ENCODE results near the gene GALNT2.

Gene GALNT2

DNA sequence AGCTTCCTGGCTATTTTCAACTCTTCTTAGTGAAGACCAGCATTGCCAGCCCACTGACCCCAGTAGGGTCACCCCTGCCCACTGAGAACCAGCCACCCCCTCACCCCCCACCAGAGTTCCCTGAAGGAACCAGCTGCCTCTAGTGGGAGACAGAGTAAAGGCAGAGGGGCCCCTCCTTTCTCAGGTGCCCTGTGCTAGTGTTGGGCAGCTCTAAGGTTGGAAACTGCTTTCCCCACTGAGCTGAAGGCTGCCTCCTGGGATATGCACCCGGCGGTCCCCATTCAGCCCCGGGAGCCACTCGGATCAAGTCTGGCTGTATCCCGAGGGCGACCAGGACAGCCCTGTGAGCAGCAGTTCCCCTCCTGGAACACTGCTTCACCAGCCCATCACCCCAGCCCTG lies 248.1 kb downstream of the GALNT2 start:
- no peak for TF ChIP-seq CTCF (IDR thresholded peaks at IDR 0.05)
- TF ChIP-seq ZFX (IDR thresholded peaks at IDR 0.05; ENCODE audit: borderline replicate concordance) = no peak
- no peak overlapping the region for H3K27ac ChIP-seq

DNA sequence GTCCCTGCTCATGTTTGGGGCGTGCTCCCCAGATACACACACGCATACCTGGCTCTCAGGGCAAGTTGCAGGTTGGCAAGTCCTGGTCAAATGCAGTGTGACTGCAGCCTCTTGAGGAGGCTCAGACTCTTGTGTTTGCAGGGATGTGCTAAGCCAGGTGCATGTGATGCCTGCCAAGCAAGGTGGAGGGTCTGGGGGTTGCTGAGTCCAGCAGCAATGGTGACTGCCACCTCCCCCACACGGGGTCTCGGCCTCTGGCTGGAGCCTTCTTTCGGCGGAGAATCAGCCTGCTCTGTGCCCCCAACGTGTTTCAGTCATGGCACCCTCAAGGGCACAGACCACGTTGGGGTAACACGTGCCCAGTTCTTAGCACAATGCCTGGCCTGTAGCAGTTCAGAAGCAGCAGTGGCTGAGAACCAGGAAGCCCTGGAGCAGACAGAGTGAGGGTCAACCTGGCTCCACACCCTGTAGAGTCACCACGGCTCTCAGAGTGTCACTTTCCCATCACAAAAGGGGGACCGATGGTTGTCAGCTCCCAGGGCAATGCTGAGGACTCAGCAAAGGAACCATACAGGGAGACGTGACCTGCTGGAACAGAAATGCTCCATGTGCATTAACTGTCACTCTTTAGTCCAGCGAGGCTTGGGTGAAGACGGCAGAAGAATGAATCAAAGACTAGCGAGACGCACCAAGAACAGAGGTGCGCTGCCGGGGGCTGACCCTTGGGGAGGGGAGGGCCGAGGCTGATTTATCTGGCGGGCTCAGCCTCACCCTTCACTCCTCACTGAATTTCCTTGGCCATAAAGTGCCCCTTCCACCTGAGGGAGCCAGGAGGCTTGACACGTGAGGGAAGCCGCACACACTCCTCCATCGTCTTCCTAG lies 250.1 kb downstream of the GALNT2 start:
- no peak for TF ChIP-seq ZFX (IDR thresholded peaks at IDR 0.05; ENCODE audit: borderline replicate concordance)
- no peak for TF ChIP-seq CTCF (IDR thresholded peaks at IDR 0.05)
- H3K27ac ChIP-seq = no peak overlapping the region

- no peak for TF ChIP-seq ZFX (IDR thresholded peaks at IDR 0.05; ENCODE audit: borderline replicate concordance)
- TF ChIP-seq CTCF (IDR thresholded peaks at IDR 0.05) = no peak
- no peak overlapping the region for H3K27ac ChIP-seq
These were observed 251.1 kb downstream of the GALNT2 start for GRCh38 chr1:230317823-230318819.

DNA sequence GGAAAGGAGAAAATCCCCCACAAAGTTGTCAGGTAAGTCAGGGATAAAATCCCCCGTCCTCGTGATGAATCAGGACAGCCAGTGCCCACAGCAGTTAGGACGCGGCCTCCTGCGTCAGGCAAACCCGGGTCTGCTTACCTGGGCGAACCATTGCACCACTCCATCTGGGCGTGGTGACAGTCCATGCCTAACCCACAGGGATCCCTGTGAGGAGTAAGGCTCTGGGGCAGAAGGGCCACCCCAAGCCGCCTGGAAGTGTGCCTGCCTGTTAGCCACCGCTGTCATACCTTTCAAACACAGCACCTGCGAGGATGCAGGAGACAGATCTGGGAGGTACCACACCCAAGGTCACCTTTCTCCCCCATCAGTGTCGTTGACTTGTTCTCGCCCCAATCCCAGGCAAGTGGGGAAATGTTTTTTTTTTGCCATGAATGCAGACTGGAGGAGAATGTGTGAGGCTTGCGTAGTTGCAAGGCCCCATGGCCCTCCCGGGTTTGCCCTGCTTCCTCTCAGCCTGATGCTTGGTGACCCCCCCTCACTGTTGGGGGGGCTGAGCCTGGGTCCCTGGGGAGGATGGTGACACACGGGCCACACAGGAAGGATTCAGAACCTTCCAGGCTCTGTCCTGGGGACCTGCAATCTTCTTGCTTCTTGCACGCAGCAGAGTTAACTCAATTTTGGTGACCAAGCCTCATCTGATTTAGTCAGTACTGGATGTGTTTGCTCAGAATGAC lies 252.1 kb downstream of the GALNT2 start:
- H3K27ac ChIP-seq = no peak overlapping the region
- TF ChIP-seq CTCF (IDR thresholded peaks at IDR 0.05) (no peak), ZFX (IDR thresholded peaks at IDR 0.05; ENCODE audit: borderline replicate concordance) (no peak)

GRCh38 chr1:230320804-230321203 lies 253.8 kb downstream of the GALNT2 start:
- TF ChIP-seq CTCF (IDR thresholded peaks at IDR 0.05) (no peak), ZFX (IDR thresholded peaks at IDR 0.05; ENCODE audit: borderline replicate concordance) (no peak)
- H3K27ac ChIP-seq = no peak overlapping the region

DNA sequence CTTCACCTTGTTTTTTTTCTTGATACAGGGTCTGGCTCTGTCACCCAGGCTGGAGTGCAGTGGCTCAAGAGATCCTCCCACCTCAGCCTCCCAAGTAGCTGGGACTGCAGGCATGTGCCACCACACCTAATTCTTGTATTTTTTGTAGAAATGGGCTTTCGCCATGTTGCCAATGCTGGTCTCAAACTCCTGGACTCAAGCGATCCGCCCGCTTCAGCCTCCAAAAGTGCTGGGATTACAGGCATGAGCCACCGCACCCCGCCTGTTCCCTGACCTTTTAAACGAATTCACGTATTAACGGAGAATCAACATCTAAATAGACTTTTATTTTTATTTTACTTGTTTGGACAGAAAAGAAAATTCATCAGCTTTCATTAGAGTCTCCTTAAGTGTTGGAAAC lies 254.3 kb downstream of the GALNT2 start:
- TF ChIP-seq ZFX (IDR thresholded peaks at IDR 0.05; ENCODE audit: borderline replicate concordance) (no peak), CTCF (IDR thresholded peaks at IDR 0.05) (no peak)
- no peak overlapping the region for H3K27ac ChIP-seq
